ENCODE results near the gene HSCB. TPM values are rescaled to one million over a fixed set of nuclear protein-coding genes. Genes with fewer than 3 reads are reported as not detected.

HSCB gene
- total and polyA plus RNA-seq, 3 experiments from 2014 or later = 10.9 to 14.6 (median 12.6) TPM

GRCh38 chr22:28788601-28789000 is 46.8 kb downstream of the HSCB start:
- CTCF ChIA-PET = interaction anchor here (1.1 to 3.0 kb wide), 4 partner anchors 11 to 252 kb away, joined by 4 to 22 read pairs (median 6); no protein-coding TSS in a partner anchor
- Histone ChIP-seq H3K27ac (ENCODE audit: low read depth, low read length) (no peak overlapping the region), H3K9me3 (ENCODE audit: low read length) (no peaks in the 10 kb centered on the region), H3K4me3 (ENCODE audit: low read length) (no peak overlapping the region), H3K36me3 (ENCODE audit: insufficient read depth, low read length) (peaks cover 32% of the 10 kb centered on the region), H3K4me1 (ENCODE audit: insufficient read depth, low read length) (peaks cover 28% of the 10 kb centered on the region), H3K27me3 (ENCODE audit: insufficient read depth, low read length, poor library complexity, severe bottlenecking) (no peaks in the 10 kb centered on the region)
- no peak for DNase-seq
- no peaks in the 10 kb centered on the region for H3K27me3 Mint-ChIP-seq
- peaks cover 0 to 64% (median 9%) of the 10 kb centered on the region in 3 donors for H3K36me3 Mint-ChIP-seq
- no peaks in the 10 kb centered on the region for H3K9me3 Mint-ChIP-seq
- H3K4me3 Mint-ChIP-seq = no peak overlapping the region
- H3K27ac Mint-ChIP-seq = peak overlapping the region in 2 of 8 donors; percentile 22 to 32
- peaks cover 31 to 42% (median 38%) of the 10 kb centered on the region in 3 donors for H3K4me1 Mint-ChIP-seq
- POLR2A ChIA-PET = no interaction called here

GRCh38 chr22:28791124-28791523 is 49.3 kb downstream of the HSCB start:
- peak overlapping the region in 6 of 8 donors; percentile 23 to 81 (median 40) for H3K27ac Mint-ChIP-seq
- Histone ChIP-seq H3K4me3 (ENCODE audit: low read length) (no peak overlapping the region), H3K27ac (ENCODE audit: low read depth, low read length) (no peak overlapping the region), H3K4me1 (ENCODE audit: insufficient read depth, low read length) (peaks cover 48% of the 10 kb centered on the region), H3K27me3 (ENCODE audit: insufficient read depth, low read length, poor library complexity, severe bottlenecking) (no peaks in the 10 kb centered on the region), H3K36me3 (ENCODE audit: insufficient read depth, low read length) (peaks cover 42% of the 10 kb centered on the region), H3K9me3 (ENCODE audit: low read length) (no peaks in the 10 kb centered on the region)
- H3K27me3 Mint-ChIP-seq = no peaks in the 10 kb centered on the region
- peaks cover 6 to 64% (median 16%) of the 10 kb centered on the region in 3 donors for H3K36me3 Mint-ChIP-seq
- no peak overlapping the region for H3K4me3 Mint-ChIP-seq
- POLR2A ChIA-PET = no interaction called here
- DNase-seq = no peak
- CTCF ChIA-PET = interaction anchor here (1.2 to 3.0 kb wide), 6 partner anchors 8 to 252 kb away, joined by 3 to 22 read pairs (median 4); no protein-coding TSS in a partner anchor
- no peaks in the 10 kb centered on the region for H3K9me3 Mint-ChIP-seq
- H3K4me1 Mint-ChIP-seq = peaks cover 51 to 62% (median 61%) of the 10 kb centered on the region in 3 donors

GRCh38 chr22:28791841-28792490 is 50.1 kb downstream of the HSCB start:
- no peaks in the 10 kb centered on the region for H3K9me3 Mint-ChIP-seq
- peak overlapping the region; percentile 14 to 70 (median 38) for H3K4me3 Mint-ChIP-seq
- H3K4me1 Mint-ChIP-seq = peaks cover 60 to 71% (median 70%) of the 10 kb centered on the region in 3 donors
- ChIA-PET POLR2A (no interaction called here), CTCF (interaction anchor here (1.1 to 1.3 kb wide), 4 partner anchors 17 to 192 kb away, joined by 3 to 4 read pairs (median 4); partner anchors contain the start of gene CCDC117)
- Histone ChIP-seq H3K27ac (ENCODE audit: low read depth, low read length) (peak overlapping the region; percentile 17), H3K36me3 (ENCODE audit: insufficient read depth, low read length) (peaks cover 42% of the 10 kb centered on the region), H3K4me3 (ENCODE audit: low read length) (no peak overlapping the region), H3K9me3 (ENCODE audit: low read length) (no peaks in the 10 kb centered on the region), H3K27me3 (ENCODE audit: insufficient read depth, low read length, poor library complexity, severe bottlenecking) (no peaks in the 10 kb centered on the region), H3K4me1 (ENCODE audit: insufficient read depth, low read length) (peaks cover 57% of the 10 kb centered on the region)
- H3K36me3 Mint-ChIP-seq = peaks cover 13 to 64% (median 24%) of the 10 kb centered on the region in 3 donors
- DNase-seq = no peak
- no peaks in the 10 kb centered on the region for H3K27me3 Mint-ChIP-seq
- peak overlapping the region; percentile 30 to 94 (median 78) for H3K27ac Mint-ChIP-seq

GRCh38 chr22:28792491-28793383 is 50.9 kb downstream of the HSCB start:
- Histone ChIP-seq H3K4me3 (ENCODE audit: low read length) (no peak overlapping the region), H3K36me3 (ENCODE audit: insufficient read depth, low read length) (peaks cover 44% of the 10 kb centered on the region), H3K27ac (ENCODE audit: low read depth, low read length) (peak overlapping the region; percentile 17), H3K27me3 (ENCODE audit: insufficient read depth, low read length, poor library complexity, severe bottlenecking) (no peaks in the 10 kb centered on the region), H3K4me1 (ENCODE audit: insufficient read depth, low read length) (peaks cover 62% of the 10 kb centered on the region), H3K9me3 (ENCODE audit: low read length) (no peaks in the 10 kb centered on the region)
- DNase-seq = no peak
- no peaks in the 10 kb centered on the region for H3K9me3 Mint-ChIP-seq
- no peaks in the 10 kb centered on the region for H3K27me3 Mint-ChIP-seq
- H3K27ac Mint-ChIP-seq = peak overlapping the region; percentile 30 to 94 (median 78)
- CTCF ChIA-PET = interaction anchor here (1.1 to 1.3 kb wide), 3 partner anchors 18 to 35 kb away, joined by 3 to 4 read pairs (median 3); partner anchors contain the start of gene CCDC117
- H3K4me1 Mint-ChIP-seq = peaks cover 64 to 77% (median 77%) of the 10 kb centered on the region in 3 donors
- H3K36me3 Mint-ChIP-seq = peaks cover 14 to 61% (median 27%) of the 10 kb centered on the region in 3 donors
- POLR2A ChIA-PET = no interaction called here
- H3K4me3 Mint-ChIP-seq = peak overlapping the region; percentile 14 to 76 (median 58)

- POLR2A ChIA-PET = no interaction called here
- Mint-ChIP-seq H3K27ac (peak overlapping the region in 6 of 8 donors; percentile 42 to 77 (median 50)), H3K4me1 (peaks cover 72 to 88% (median 84%) of the 10 kb centered on the region in 3 donors), H3K36me3 (peaks cover 25 to 58% (median 33%) of the 10 kb centered on the region in 3 donors), H3K9me3 (no peaks in the 10 kb centered on the region), H3K4me3 (peak overlapping the region in 4 of 7 donors; percentile 2 to 27 (median 8)), H3K27me3 (no peaks in the 10 kb centered on the region)
- Histone ChIP-seq H3K4me3 (ENCODE audit: low read length) (no peak overlapping the region), H3K9me3 (ENCODE audit: low read length) (no peaks in the 10 kb centered on the region), H3K4me1 (ENCODE audit: insufficient read depth, low read length) (peaks cover 67% of the 10 kb centered on the region), H3K27ac (ENCODE audit: low read depth, low read length) (no peak overlapping the region), H3K36me3 (ENCODE audit: insufficient read depth, low read length) (peaks cover 35% of the 10 kb centered on the region), H3K27me3 (ENCODE audit: insufficient read depth, low read length, poor library complexity, severe bottlenecking) (no peaks in the 10 kb centered on the region)
- no peak for DNase-seq
- CTCF ChIA-PET = interaction anchor here (1.2 to 1.5 kb wide), 2 partner anchors 18 to 35 kb away, joined by 4 to 5 read pairs; no protein-coding TSS in a partner anchor
Measured at GRCh38 chr22:28793976-28794584, 52.2 kb downstream of the HSCB start.

GRCh38 chr22:28795071-28795693 is 53.3 kb downstream of the HSCB start:
- Histone ChIP-seq H3K27me3 (ENCODE audit: insufficient read depth, low read length, poor library complexity, severe bottlenecking) (no peaks in the 10 kb centered on the region), H3K4me3 (ENCODE audit: low read length) (no peak overlapping the region), H3K36me3 (ENCODE audit: insufficient read depth, low read length) (peaks cover 35% of the 10 kb centered on the region), H3K9me3 (ENCODE audit: low read length) (no peaks in the 10 kb centered on the region), H3K4me1 (ENCODE audit: insufficient read depth, low read length) (peaks cover 67% of the 10 kb centered on the region), H3K27ac (ENCODE audit: low read depth, low read length) (no peak overlapping the region)
- Mint-ChIP-seq H3K4me3 (peak overlapping the region in 5 of 7 donors; percentile 22 to 78 (median 43)), H3K36me3 (peaks cover 33 to 62% (median 36%) of the 10 kb centered on the region in 3 donors), H3K4me1 (peaks cover 74 to 84% (median 84%) of the 10 kb centered on the region in 3 donors), H3K9me3 (no peaks in the 10 kb centered on the region), H3K27ac (peak overlapping the region; percentile 30 to 85 (median 79)), H3K27me3 (no peaks in the 10 kb centered on the region)
- DNase-seq = no peak
- POLR2A ChIA-PET = no interaction called here
- CTCF ChIA-PET = interaction anchor here (1.5 kb wide), 1 partner anchor 17 kb away, joined by 5 read pairs; no protein-coding TSS in a partner anchor

Data from CD8-positive, alpha-beta memory T cell (primary cell).